Panc1 (cell line): ENCODE data around the gene ELMO1.

Source experiments
- POLR2AphosphoS5 ChIP-seq: IDR thresholded peaks from 2 replicates; pipeline ENCODE4 v1.6.1; 2012; ENCODE audit warnings: mild to moderate bottlenecking, low read depth, low read length, moderate library complexity
- SIN3A ChIP-seq: IDR thresholded peaks from 2 replicates; pipeline ENCODE4 v1.6.1; 2012; ENCODE audit warnings: low read depth, mild to moderate bottlenecking, low read length, moderate library complexity, borderline replicate concordance; ENCODE audit not compliant: insufficient read depth
- TF ChIP-seq, protein P1 (sequence below): fragments of 450-650 bp; IDR thresholded peaks from 2 replicates; pipeline ENCODE4 v1.5.1; 2017; ENCODE audit warnings: mild to moderate bottlenecking
- TF ChIP-seq, protein P2 (sequence below), 2 experiments: IDR thresholded peaks; 2 replicates each; pipeline ENCODE4 v1.6.1; 2011 to 2012; ENCODE audit warnings: low read depth in 2 of 2, control low read depth in 1 of 2, low read length in 1 of 2, mild to moderate bottlenecking in 1 of 2, moderate library complexity in 1 of 2; ENCODE audit not compliant: insufficient read depth in 1 of 2

DNA sequence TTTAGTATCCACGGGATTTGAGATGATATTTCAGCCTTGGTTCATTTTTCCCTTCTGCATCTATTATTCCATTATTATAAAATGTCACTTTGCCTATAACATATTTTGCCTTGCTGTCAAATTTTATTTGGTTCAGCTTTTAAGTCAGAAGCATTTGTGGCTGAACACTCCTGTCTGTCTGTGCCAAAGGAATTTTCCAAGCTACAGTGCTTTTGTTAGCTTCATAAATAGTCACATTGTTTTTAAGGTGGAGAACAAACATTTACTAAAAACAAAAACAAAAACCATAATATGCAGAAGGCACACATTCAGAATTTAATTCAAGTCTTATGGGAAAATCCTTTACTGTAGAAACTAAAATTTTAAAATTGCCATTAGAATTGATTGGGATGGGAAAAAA is 33.8 kb upstream of the ELMO1 start:
- TF ChIP-seq, protein P1, sequence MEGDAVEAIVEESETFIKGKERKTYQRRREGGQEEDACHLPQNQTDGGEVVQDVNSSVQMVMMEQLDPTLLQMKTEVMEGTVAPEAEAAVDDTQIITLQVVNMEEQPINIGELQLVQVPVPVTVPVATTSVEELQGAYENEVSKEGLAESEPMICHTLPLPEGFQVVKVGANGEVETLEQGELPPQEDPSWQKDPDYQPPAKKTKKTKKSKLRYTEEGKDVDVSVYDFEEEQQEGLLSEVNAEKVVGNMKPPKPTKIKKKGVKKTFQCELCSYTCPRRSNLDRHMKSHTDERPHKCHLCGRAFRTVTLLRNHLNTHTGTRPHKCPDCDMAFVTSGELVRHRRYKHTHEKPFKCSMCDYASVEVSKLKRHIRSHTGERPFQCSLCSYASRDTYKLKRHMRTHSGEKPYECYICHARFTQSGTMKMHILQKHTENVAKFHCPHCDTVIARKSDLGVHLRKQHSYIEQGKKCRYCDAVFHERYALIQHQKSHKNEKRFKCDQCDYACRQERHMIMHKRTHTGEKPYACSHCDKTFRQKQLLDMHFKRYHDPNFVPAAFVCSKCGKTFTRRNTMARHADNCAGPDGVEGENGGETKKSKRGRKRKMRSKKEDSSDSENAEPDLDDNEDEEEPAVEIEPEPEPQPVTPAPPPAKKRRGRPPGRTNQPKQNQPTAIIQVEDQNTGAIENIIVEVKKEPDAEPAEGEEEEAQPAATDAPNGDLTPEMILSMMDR = no peak
- TF ChIP-seq POLR2AphosphoS5 (no peak), SIN3A (no peak)
- TF ChIP-seq, protein P2, sequence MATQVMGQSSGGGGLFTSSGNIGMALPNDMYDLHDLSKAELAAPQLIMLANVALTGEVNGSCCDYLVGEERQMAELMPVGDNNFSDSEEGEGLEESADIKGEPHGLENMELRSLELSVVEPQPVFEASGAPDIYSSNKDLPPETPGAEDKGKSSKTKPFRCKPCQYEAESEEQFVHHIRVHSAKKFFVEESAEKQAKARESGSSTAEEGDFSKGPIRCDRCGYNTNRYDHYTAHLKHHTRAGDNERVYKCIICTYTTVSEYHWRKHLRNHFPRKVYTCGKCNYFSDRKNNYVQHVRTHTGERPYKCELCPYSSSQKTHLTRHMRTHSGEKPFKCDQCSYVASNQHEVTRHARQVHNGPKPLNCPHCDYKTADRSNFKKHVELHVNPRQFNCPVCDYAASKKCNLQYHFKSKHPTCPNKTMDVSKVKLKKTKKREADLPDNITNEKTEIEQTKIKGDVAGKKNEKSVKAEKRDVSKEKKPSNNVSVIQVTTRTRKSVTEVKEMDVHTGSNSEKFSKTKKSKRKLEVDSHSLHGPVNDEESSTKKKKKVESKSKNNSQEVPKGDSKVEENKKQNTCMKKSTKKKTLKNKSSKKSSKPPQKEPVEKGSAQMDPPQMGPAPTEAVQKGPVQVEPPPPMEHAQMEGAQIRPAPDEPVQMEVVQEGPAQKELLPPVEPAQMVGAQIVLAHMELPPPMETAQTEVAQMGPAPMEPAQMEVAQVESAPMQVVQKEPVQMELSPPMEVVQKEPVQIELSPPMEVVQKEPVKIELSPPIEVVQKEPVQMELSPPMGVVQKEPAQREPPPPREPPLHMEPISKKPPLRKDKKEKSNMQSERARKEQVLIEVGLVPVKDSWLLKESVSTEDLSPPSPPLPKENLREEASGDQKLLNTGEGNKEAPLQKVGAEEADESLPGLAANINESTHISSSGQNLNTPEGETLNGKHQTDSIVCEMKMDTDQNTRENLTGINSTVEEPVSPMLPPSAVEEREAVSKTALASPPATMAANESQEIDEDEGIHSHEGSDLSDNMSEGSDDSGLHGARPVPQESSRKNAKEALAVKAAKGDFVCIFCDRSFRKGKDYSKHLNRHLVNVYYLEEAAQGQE (IDR thresholded peaks at IDR 0.05; ENCODE audit: insufficient read depth in 1 of 2, low read depth in 2 of 2, low read length in 1 of 2) = no peak
